Activated CD4-positive, alpha-beta memory T cell treated with anti-CD3 and anti-CD28 coated beads for 36 hours (primary cell): Measurements from ENCODE around the gene CDC42EP5. TPM values are rescaled to one million over a fixed set of nuclear protein-coding genes. Genes with fewer than 3 reads are reported as not detected.
"Not testable (repeated sequence)": the region's sequence is repeated elsewhere in the genome, so short reads cannot be mapped to it uniquely, and the experiment has no call there.

Experiments used
- CTCF ChIA-PET: fragments of 350-600 bp; sonication (Branson Sonifier 250); formaldehyde crosslinking; loops from one replicate; lab custom pipeline; 2021; ENCODE audit warnings: antibody characterized with exemption, inconsistent platforms; lab: Charles Lee
- POLR2A ChIA-PET: fragments of 350-600 bp; sonication (Branson Sonifier 250); formaldehyde crosslinking; loops from one replicate; lab custom pipeline; 2021; ENCODE audit warnings: antibody characterized with exemption; lab: Charles Lee
- DNase-seq: peaks from one replicate; pipeline ENCODE4 v3.0.0-alpha.2; 2020
- H3K27ac Mint-ChIP-seq: one replicate; pipeline ENCODE4 v1.8.0; 2021; ENCODE audit warnings: mixed read lengths
- H3K27me3 Mint-ChIP-seq: one replicate; pipeline ENCODE4 v1.8.0; 2021; ENCODE audit warnings: mixed read lengths
- H3K36me3 Mint-ChIP-seq: one replicate; pipeline ENCODE4 v1.8.0; 2021; ENCODE audit warnings: mixed read lengths
- H3K4me1 Mint-ChIP-seq: one replicate; pipeline ENCODE4 v1.8.0; 2021; ENCODE audit warnings: low read depth, mixed read lengths
- H3K4me3 Mint-ChIP-seq: one replicate; pipeline ENCODE4 v1.8.0; 2021; ENCODE audit warnings: mild to moderate bottlenecking, mixed read lengths
- H3K9me3 Mint-ChIP-seq: one replicate; pipeline ENCODE4 v1.8.0; 2021; ENCODE audit warnings: mixed read lengths
- intact Hi-C: fragments of 100-400 bp; cut with micrococcal nuclease; formaldehyde crosslinking; loops from one replicate; pipeline ENCODE4 v1.15.1; 2023
- total RNA-seq, 2 experiments: library from RNA; stranded (reverse); gene quantifications; one replicate each; pipeline ENCODE4 v1.2.3, GENCODE V29; 2021

CDC42EP5 gene
- total RNA-seq, 2 experiments from 2014 or later = not detected

DNA sequence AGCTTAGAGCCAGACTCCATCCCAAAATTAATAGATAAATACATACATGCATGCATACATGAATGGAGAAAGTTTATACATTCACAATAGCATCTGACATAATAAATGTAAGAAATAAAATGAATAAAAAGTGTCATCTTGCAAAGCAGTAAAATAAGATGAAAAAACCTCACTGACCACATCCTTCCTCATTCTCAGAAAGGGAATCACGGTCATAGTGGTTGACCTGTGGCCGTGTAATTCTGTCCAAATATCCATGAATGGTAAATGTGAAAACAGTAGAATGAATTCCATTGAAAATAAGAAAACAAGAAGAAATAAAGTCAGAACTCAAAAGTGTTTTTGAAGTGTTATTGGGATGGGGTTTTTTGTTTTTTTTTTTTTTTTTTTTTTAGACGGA lies 9.8 kb upstream of the CDC42EP5 start:
- Mint-ChIP-seq H3K27ac (no peak overlapping the region), H3K4me1 (peaks cover 5% of the 10 kb centered on the region), H3K9me3 (no peaks in the 10 kb centered on the region), H3K27me3 (peaks cover 19% of the 10 kb centered on the region), H3K4me3 (no peak overlapping the region), H3K36me3 (no peaks in the 10 kb centered on the region)
- CTCF ChIA-PET = interaction anchor here (0.6 to 6.5 kb wide), 2 partner anchors 101 to 191 kb away, joined by 3 to 77 read pairs; no protein-coding TSS in a partner anchor
- POLR2A ChIA-PET = no interaction called here
- no peak for DNase-seq
- intact Hi-C loops = no loop called here

DNA sequence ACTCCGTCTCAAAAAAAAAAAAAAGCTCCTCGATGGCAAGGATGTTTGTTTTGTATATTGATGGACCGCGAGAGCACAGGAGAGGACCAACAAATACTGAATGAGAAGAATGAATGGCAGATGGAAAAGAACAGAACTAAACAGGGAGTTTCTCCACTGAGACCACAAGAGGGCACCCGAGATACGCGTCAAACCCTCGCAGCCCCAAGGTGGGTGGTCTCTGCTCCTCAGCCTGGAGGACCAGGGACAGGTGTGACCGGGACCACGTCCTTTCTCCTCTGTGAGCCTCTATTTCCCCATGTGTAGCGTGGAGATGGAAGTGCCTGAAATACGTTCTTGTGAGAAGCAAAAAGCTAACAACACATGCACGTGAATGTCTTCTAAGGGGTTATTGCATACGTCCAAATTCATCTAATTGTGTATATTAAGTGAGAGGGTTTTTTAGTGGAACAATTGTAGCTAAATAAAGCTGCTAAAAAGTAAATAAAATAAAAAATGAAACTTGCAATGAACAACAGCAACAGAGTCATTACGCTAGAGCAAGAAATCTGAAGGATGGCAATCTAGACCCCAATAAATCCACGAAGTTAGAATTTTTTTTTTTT lies 8.3 kb upstream of the CDC42EP5 start:
- POLR2A ChIA-PET = no interaction called here
- no peaks in the 10 kb centered on the region for H3K36me3 Mint-ChIP-seq
- CTCF ChIA-PET = interaction anchor here (0.6 to 6.5 kb wide), 15 partner anchors 8 to 1584 kb away, joined by 3 to 77 read pairs (median 4); partner anchors contain the start of gene CDC42EP5
- H3K4me3 Mint-ChIP-seq = peak overlapping the region; percentile 27
- DNase-seq = peak; percentile 37
- intact Hi-C loops = no loop called here
- H3K9me3 Mint-ChIP-seq = no peaks in the 10 kb centered on the region
- H3K27me3 Mint-ChIP-seq = peaks cover 28% of the 10 kb centered on the region
- H3K27ac Mint-ChIP-seq = peak overlapping the region; percentile 4
- peaks cover 5% of the 10 kb centered on the region for H3K4me1 Mint-ChIP-seq

DNA sequence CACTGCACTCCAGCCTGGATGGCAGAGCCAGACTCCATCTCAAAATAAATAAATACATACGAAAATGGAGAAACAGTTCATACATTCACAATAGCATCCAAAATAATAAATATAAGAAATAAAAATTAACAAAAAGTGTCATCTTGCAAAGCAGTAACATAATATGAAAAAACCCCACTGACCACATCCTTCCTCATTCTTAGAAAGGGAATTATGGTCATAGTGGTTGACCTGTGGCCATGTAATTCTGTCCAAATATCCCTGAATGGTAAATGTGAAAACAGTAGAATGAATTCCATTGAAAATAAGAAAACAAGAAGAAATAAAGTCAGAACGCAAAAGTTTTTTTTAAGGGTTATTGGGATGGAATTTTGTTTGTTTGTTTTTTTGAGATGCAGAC lies 7.0 kb upstream of the CDC42EP5 start:
- POLR2A ChIA-PET = no interaction called here
- intact Hi-C loops = no loop called here

DNA sequence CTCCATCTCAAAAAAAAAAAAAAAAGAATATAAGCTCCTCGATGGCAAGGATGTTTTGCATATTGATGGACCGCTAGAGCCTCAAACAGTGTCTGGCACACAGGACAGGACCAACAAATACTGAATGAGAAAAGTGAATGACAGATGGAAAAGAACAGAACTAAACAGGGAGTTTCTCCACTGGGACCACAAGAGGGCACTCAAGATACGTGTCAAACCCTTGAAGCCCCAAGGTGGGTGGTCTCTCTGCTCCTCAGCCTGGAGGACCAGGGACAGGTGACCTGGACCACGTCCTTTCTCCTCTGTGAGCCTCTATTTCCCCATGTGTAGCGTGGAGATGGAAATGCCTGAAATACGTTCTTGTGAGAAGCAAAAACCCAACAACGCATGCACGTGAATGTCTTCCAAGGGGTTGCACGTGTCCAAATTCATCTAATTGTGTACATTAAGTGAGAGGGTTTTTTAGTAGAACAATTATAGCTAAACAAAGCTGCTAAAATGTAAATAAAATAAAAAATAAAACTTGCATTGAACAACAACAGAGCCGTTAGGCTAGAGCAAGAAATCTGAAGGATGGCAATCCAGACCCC lies 5.7 kb upstream of the CDC42EP5 start:
- DNase-seq = peak; percentile 31
- H3K36me3 Mint-ChIP-seq = no peaks in the 10 kb centered on the region
- H3K27ac Mint-ChIP-seq = no peak overlapping the region
- no peak overlapping the region for H3K4me3 Mint-ChIP-seq
- H3K9me3 Mint-ChIP-seq = no peaks in the 10 kb centered on the region
- intact Hi-C loops = loop anchor here (1.0 kb wide), 1 partner anchor 198 kb away; no protein-coding TSS in a partner anchor
- peaks cover 2% of the 10 kb centered on the region for H3K4me1 Mint-ChIP-seq
- CTCF ChIA-PET = interaction anchor here (0.6 to 6.5 kb wide), 9 partner anchors 8 to 203 kb away, joined by 3 to 77 read pairs (median 4); partner anchors contain the start of gene LENG8
- peaks cover 24% of the 10 kb centered on the region for H3K27me3 Mint-ChIP-seq
- POLR2A ChIA-PET = no interaction called here

More for the DNA sequence above, 7.0 kb upstream of the CDC42EP5 start:
- Mint-ChIP-seq H3K4me1 (peaks cover 2% of the 10 kb centered on the region), H3K27ac (no peak overlapping the region), H3K9me3 (no peaks in the 10 kb centered on the region), H3K4me3 (no peak overlapping the region), H3K27me3 (peaks cover 26% of the 10 kb centered on the region), H3K36me3 (no peaks in the 10 kb centered on the region)
- CTCF ChIA-PET = interaction anchor here (0.9 to 6.5 kb wide), 6 partner anchors 10 to 200 kb away, joined by 3 to 77 read pairs (median 6); no protein-coding TSS in a partner anchor
- no peak for DNase-seq

GRCh38 chr19:54477650-54478049 lies 4.6 kb upstream of the CDC42EP5 start:
- POLR2A ChIA-PET = no interaction called here
- DNase-seq = no peak
- H3K4me1 Mint-ChIP-seq = peaks cover 7% of the 10 kb centered on the region
- no peaks in the 10 kb centered on the region for H3K36me3 Mint-ChIP-seq
- CTCF ChIA-PET = interaction anchor here (1.5 to 6.5 kb wide), 3 partner anchors 7 to 197 kb away, joined by 3 to 77 read pairs (median 8); no protein-coding TSS in a partner anchor
- no peaks in the 10 kb centered on the region for H3K9me3 Mint-ChIP-seq
- intact Hi-C loops = loop anchor here (1.0 kb wide), 1 partner anchor 199 kb away; no protein-coding TSS in a partner anchor
- H3K4me3 Mint-ChIP-seq = no peak overlapping the region
- no peak overlapping the region for H3K27ac Mint-ChIP-seq
- peaks cover 27% of the 10 kb centered on the region for H3K27me3 Mint-ChIP-seq

GRCh38 chr19:54475706-54476105 lies 2.6 kb upstream of the CDC42EP5 start:
- H3K36me3 Mint-ChIP-seq = no peaks in the 10 kb centered on the region
- POLR2A ChIA-PET = no interaction called here
- DNase-seq = no peak
- H3K4me3 Mint-ChIP-seq = no peak overlapping the region
- no peaks in the 10 kb centered on the region for H3K9me3 Mint-ChIP-seq
- intact Hi-C loops = no loop called here
- CTCF ChIA-PET = no interaction called here
- H3K27me3 Mint-ChIP-seq = peaks cover 27% of the 10 kb centered on the region
- peaks cover 7% of the 10 kb centered on the region for H3K4me1 Mint-ChIP-seq
- no peak overlapping the region for H3K27ac Mint-ChIP-seq

- Mint-ChIP-seq H3K4me3 (no peak overlapping the region), H3K9me3 (no peaks in the 10 kb centered on the region), H3K4me1 (peaks cover 9% of the 10 kb centered on the region), H3K27me3 (peaks cover 39% of the 10 kb centered on the region), H3K36me3 (no peaks in the 10 kb centered on the region), H3K27ac (no peak overlapping the region)
- CTCF ChIA-PET = interaction anchor here (0.8 to 1.4 kb wide), 2 partner anchors 8 to 204 kb away, joined by 3 to 7 read pairs; no protein-coding TSS in a partner anchor
- no peak for DNase-seq
- intact Hi-C loops = no loop called here
- POLR2A ChIA-PET = no interaction called here
These were observed 836 bp upstream of the CDC42EP5 start for GRCh38 chr19:54473892-54474372.

GRCh38 chr19:54470991-54471782 lies 1.9 kb downstream of the CDC42EP5 start:
- Mint-ChIP-seq H3K27me3 (peaks cover 26% of the 10 kb centered on the region), H3K4me3 (no peak overlapping the region), H3K9me3 (no peaks in the 10 kb centered on the region), H3K4me1 (peaks cover 9% of the 10 kb centered on the region), H3K36me3 (no peaks in the 10 kb centered on the region), H3K27ac (no peak overlapping the region)
- ChIA-PET POLR2A (interaction anchor here (1.1 kb wide), 1 partner anchor 11 kb away, joined by 4 read pairs; no protein-coding TSS in a partner anchor), CTCF (interaction anchor here (1.2 to 2.4 kb wide), 2 partner anchors 8 to 206 kb away, joined by 3 to 8 read pairs; no protein-coding TSS in a partner anchor)
- intact Hi-C loops = no loop called here
- DNase-seq = no peak

DNA sequence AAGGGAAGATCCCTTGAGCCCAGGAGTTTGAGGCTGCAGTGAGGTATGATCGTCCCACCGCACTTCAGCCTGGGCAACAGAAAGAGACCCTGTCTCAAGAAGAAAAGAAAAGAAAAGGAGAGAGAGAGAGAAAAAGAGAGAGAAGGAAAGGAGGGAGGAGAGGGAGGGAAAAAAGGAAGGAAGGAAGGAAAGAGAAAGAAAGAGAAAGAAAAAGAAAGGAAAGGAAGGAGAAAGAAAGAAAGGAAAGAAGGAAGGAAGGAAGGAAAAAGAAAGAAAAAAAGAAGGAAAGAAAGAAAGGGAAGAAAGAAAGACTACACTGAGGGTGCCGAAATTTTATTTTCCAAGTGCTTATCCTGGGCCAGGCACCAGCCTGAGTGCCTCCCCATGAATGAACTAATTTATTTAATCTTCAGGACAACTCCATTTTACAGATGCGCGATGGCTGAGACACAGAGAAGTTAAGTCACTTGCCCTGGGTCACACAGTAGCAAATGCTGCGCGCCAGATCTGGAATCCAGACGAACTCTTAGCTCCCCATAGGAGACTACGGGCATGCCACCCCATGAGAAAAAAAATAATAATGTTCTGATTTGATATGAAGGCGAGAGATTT lies 2.7 kb downstream of the CDC42EP5 start:
- no peaks in the 10 kb centered on the region for H3K36me3 Mint-ChIP-seq
- POLR2A ChIA-PET = interaction anchor here (1.1 kb wide), 1 partner anchor 10 kb away, joined by 4 read pairs; no protein-coding TSS in a partner anchor
- no peaks in the 10 kb centered on the region for H3K9me3 Mint-ChIP-seq
- no peak overlapping the region for H3K4me3 Mint-ChIP-seq
- peaks cover 26% of the 10 kb centered on the region for H3K27me3 Mint-ChIP-seq
- peaks cover 9% of the 10 kb centered on the region for H3K4me1 Mint-ChIP-seq
- CTCF ChIA-PET = interaction anchor here (1.2 to 2.4 kb wide), 2 partner anchors 9 to 207 kb away, joined by 3 to 8 read pairs; no protein-coding TSS in a partner anchor
- no peak for DNase-seq
- intact Hi-C loops = no loop called here
- no peak overlapping the region for H3K27ac Mint-ChIP-seq

DNA sequence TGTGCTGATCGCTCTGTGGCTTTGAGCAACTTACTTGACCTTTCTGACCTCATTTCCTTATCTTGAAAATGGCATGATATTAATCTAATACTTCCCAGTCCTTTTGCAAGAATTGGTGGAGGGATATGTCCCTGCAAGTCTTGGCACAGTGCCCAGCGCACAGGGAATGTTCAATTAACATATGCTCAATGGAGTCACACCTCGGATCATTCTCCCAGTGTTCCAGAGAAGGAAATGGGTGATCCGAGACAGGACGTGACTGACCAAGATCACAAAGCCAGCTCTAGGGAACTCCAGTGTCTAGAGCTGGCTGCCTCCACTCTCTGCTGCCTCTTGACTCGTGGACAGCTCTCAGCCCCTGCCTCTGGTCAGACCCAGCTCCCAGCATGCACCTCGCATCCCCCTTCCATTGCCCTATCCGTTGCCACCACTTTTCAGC lies 3.6 kb downstream of the CDC42EP5 start:
- Mint-ChIP-seq H3K27me3 (peaks cover 26% of the 10 kb centered on the region), H3K27ac (no peak overlapping the region), H3K9me3 (no peaks in the 10 kb centered on the region), H3K4me1 (peaks cover 11% of the 10 kb centered on the region), H3K4me3 (no peak overlapping the region), H3K36me3 (no peaks in the 10 kb centered on the region)
- intact Hi-C loops = no loop called here
- no peak for DNase-seq
- CTCF ChIA-PET = interaction anchor here (2.4 kb wide), 1 partner anchor 9 kb away, joined by 8 read pairs; no protein-coding TSS in a partner anchor
- POLR2A ChIA-PET = no interaction called here

- Mint-ChIP-seq H3K4me1 (peaks cover 21% of the 10 kb centered on the region), H3K4me3 (peak overlapping the region; percentile 52), H3K27me3 (peaks cover 17% of the 10 kb centered on the region)
- H3K36me3 Mint-ChIP-seq, intact Hi-C loops, H3K27ac Mint-ChIP-seq, DNase-seq, H3K9me3 Mint-ChIP-seq, CTCF ChIA-PET, POLR2A ChIA-PET: not testable (repeated sequence)
These were observed 7.0 kb downstream of the CDC42EP5 start for GRCh38 chr19:54466110-54466480.
